ENCODE measurements around the gene ALKBH3.

The ALKBH3 gene

DNA sequence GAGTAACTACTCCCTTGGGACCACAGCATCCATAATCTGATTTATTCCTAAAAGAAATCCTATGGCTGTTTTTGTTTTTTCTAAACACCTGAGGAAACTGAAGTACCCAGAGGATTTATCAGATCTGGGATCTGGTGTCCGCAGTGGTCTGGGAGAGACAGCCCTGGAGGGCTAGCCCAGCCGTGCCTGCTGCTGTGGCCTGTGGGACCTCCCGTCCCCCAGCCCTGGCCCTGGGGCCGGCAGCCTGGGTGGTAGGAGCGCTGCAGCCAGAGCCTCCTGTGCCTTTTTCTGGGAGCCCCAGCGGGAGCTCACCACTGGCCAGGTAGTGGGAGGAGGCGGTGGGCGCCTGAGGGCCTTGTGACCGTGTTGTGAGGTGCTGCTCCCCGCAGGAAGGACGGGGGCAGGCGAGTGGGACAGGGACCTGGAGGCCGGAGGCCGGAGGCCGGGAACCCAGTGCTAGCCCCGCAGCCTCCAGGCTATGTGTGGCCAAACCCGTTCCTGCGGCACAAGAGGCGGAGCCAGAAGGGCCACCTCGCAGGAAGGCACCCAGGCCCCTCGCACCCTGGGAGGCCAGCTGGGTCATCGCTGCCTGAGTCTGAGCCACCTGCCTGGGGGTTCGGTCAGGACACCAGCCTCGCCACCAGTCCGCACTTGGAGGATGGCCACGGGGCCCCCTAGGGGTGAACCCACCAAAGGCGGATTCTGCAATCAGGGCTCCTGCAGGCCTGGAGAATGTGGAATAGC is 43.7 kb downstream of the ALKBH3 start:
- no peaks in the 10 kb centered on the region for H3K4me1 ChIP-seq (ENCODE audit: control insufficient read depth, low read depth, low read length)
- no peak for DNase-seq

DNA sequence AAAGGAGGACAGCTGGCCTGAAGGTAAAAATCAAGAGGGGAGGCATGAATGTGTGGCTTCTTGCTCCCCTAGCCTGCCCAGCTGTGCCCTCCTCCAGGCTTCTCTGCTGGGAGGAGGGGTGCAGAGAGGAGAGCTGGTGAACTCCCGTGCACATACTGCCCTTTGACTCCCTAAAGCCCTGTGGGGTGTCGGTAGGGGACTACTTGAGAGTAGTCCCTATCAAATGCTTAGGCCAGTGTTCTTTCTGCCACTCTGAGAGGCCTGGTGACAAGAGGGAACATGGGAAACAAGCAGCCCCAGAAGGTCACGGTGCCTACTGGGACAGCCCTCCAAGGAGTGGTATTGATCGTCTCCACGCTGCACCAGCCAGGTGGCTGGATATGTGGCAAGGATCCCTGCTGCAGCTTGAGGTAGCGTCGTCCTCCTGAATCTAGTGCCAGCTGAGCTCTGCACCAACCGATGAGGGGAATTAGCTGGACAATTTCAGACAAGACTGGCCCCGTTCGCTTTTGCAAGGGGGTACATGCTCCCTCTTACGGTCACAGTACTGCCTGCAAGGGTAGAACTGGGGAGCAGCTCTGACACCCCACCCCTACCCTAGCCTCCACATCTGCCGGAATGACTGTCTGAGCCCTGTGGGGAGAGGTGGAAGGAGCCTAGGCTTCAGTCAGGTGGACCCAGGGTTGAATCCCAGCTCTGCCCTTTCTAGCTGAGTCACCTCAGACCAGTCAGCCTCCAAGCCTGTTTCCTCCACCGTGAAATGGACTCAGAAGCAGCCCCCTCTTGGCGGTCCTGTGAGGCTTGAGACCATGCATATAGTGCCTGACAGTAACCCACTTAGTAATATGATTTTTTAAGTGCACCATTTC is 44.7 kb downstream of the ALKBH3 start:
- Histone ChIP-seq H3K9ac (ENCODE audit: low read length) (no peak overlapping the region), H2BK120ac (ENCODE audit: low read depth, low read length) (no peak overlapping the region), H3K27me3 (ENCODE audit: insufficient read depth, low read length, poor library complexity) (no peaks in the 10 kb centered on the region), H3K4me1 (ENCODE audit: control insufficient read depth, low read depth, low read length) (no peaks in the 10 kb centered on the region), H4K5ac (ENCODE audit: low read length) (no peak overlapping the region), H3K18ac (ENCODE audit: low read length) (no peak overlapping the region), H3K4me3 (ENCODE audit: low read length) (no peak overlapping the region), H3K27ac (ENCODE audit: low read depth, low read length) (no peak overlapping the region), H2BK15ac (replicated peaks; ENCODE audit: low read depth) (no peak overlapping the region), H3K4me2 (ENCODE audit: low read length) (no peak overlapping the region), H3K79me1 (ENCODE audit: low read length) (no peaks in the 10 kb centered on the region), H3K4ac (ENCODE audit: low read depth, low read length) (no peak overlapping the region), H2AK5ac (ENCODE audit: low read length) (no peak overlapping the region), H3K36me3 (ENCODE audit: control insufficient read depth, insufficient read depth, low read length) (no peaks in the 10 kb centered on the region), H4K8ac (ENCODE audit: low read depth, low read length) (no peak overlapping the region), H3K56ac (ENCODE audit: low read length) (peak overlapping the region; percentile 22), H3K79me2 (ENCODE audit: control insufficient read depth, insufficient read depth, low read length) (no peaks in the 10 kb centered on the region), H2BK5ac (ENCODE audit: low read length) (no peak overlapping the region), H3K23ac (ENCODE audit: low read length) (no peak overlapping the region)
- no peak for DNase-seq
- no CpG with 5 or more reads among the region's 14 CpGs for WGBS (ENCODE audit: extremely low coverage, insufficient coverage, low lambda C conversion rate)

More for the DNA sequence above, 43.7 kb downstream of the ALKBH3 start:
- Histone ChIP-seq H2BK15ac (replicated peaks; ENCODE audit: low read depth) (no peak overlapping the region), H3K56ac (ENCODE audit: low read length) (no peak overlapping the region), H3K4me3 (ENCODE audit: low read length) (no peak overlapping the region), H3K23ac (ENCODE audit: low read length) (no peak overlapping the region), H3K27ac (ENCODE audit: low read depth, low read length) (no peak overlapping the region), H3K79me1 (ENCODE audit: low read length) (no peaks in the 10 kb centered on the region), H2BK120ac (ENCODE audit: low read depth, low read length) (no peak overlapping the region), H3K36me3 (ENCODE audit: control insufficient read depth, insufficient read depth, low read length) (no peaks in the 10 kb centered on the region), H3K27me3 (ENCODE audit: insufficient read depth, low read length, poor library complexity) (no peaks in the 10 kb centered on the region), H4K8ac (ENCODE audit: low read depth, low read length) (no peak overlapping the region), H3K79me2 (ENCODE audit: control insufficient read depth, insufficient read depth, low read length) (no peaks in the 10 kb centered on the region), H3K18ac (ENCODE audit: low read length) (no peak overlapping the region), H4K5ac (ENCODE audit: low read length) (no peak overlapping the region), H3K4me2 (ENCODE audit: low read length) (no peak overlapping the region), H2BK5ac (ENCODE audit: low read length) (no peak overlapping the region), H2AK5ac (ENCODE audit: low read length) (no peak overlapping the region), H3K4ac (ENCODE audit: low read depth, low read length) (no peak overlapping the region), H3K9ac (ENCODE audit: low read length) (no peak overlapping the region)
- no CpG with 5 or more reads among the region's 27 CpGs for WGBS (ENCODE audit: extremely low coverage, insufficient coverage, low lambda C conversion rate)

DNA sequence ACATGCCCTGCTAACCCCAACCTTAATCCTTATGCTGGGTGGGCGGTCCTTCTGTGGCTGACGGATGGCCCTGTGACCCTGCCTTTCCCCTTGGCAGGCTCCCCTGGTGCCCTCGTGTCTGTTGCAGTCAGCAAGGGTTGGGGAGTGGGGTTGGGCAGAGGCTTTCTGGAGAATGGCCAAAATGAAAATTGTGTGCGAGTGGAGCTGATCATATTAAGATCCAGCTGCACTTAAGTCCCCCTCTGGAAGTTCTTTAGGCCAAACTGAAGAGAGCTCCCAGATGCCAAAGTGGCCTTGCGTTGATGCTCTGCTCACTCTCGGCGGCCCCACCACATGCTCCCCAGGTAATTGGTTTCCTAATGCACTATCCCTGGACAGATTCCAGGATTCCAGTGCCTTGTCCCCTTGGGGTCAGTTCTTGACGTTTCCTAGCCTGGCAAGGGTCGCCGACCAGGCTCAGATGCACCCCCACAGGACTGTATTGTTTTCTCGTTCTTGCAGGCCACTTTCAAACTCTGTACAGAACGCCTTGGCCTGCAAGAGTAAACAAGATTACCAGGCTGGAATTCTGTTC is 45.4 kb downstream of the ALKBH3 start:
- Histone ChIP-seq H3K23ac (ENCODE audit: low read length) (no peak overlapping the region), H2BK15ac (replicated peaks; ENCODE audit: low read depth) (no peak overlapping the region), H3K4ac (ENCODE audit: low read depth, low read length) (no peak overlapping the region), H3K56ac (ENCODE audit: low read length) (no peak overlapping the region), H3K4me3 (ENCODE audit: low read length) (no peak overlapping the region), H3K4me1 (ENCODE audit: control insufficient read depth, low read depth, low read length) (no peaks in the 10 kb centered on the region), H3K79me2 (ENCODE audit: control insufficient read depth, insufficient read depth, low read length) (no peaks in the 10 kb centered on the region), H2BK5ac (ENCODE audit: low read length) (no peak overlapping the region), H3K4me2 (ENCODE audit: low read length) (no peak overlapping the region), H3K18ac (ENCODE audit: low read length) (no peak overlapping the region), H3K27ac (ENCODE audit: low read depth, low read length) (no peak overlapping the region), H2BK120ac (ENCODE audit: low read depth, low read length) (no peak overlapping the region), H4K8ac (ENCODE audit: low read depth, low read length) (no peak overlapping the region), H3K27me3 (ENCODE audit: insufficient read depth, low read length, poor library complexity) (no peaks in the 10 kb centered on the region), H3K9ac (ENCODE audit: low read length) (no peak overlapping the region), H4K5ac (ENCODE audit: low read length) (no peak overlapping the region), H3K36me3 (ENCODE audit: control insufficient read depth, insufficient read depth, low read length) (no peaks in the 10 kb centered on the region), H3K79me1 (ENCODE audit: low read length) (no peaks in the 10 kb centered on the region), H2AK5ac (ENCODE audit: low read length) (no peak overlapping the region)
- no peak for DNase-seq
- no CpG with 5 or more reads among the region's 12 CpGs for WGBS (ENCODE audit: extremely low coverage, insufficient coverage, low lambda C conversion rate)

DNA sequence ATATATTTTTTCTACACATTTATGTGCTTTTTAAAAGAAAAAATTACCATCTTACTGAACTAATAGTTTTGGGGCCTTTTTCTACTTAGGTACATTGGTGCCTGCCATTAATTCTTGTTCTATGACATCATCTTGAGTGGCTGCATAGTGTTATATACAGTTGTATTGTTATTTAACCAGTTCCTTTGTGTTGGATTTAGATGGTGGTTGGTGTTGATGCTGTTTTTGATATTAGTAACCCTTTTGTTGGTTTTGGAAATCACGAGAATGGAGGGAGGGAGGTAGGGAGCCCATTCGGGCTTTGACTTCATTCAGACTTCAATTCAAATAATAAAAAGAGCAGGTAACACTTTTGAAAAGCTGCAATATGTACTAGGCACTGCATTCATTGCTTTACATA is 46.4 kb downstream of the ALKBH3 start:
- no peak overlapping the region for H2AK5ac ChIP-seq (ENCODE audit: low read length)
- DNase-seq, result no peak
- H3K27me3 ChIP-seq (ENCODE audit: insufficient read depth, low read length, poor library complexity), result no peaks in the 10 kb centered on the region
- H3K4me2 ChIP-seq (ENCODE audit: low read length), result no peak overlapping the region
- H3K4me3 ChIP-seq (ENCODE audit: low read length), result no peak overlapping the region
- H3K36me3 ChIP-seq (ENCODE audit: control insufficient read depth, insufficient read depth, low read length), result no peaks in the 10 kb centered on the region
- no CpG with 5 or more reads among the region's 2 CpGs for WGBS (ENCODE audit: extremely low coverage, insufficient coverage, low lambda C conversion rate)
- no peak overlapping the region for H3K18ac ChIP-seq (ENCODE audit: low read length)
- no peak overlapping the region for H4K5ac ChIP-seq (ENCODE audit: low read length)
- H2BK15ac ChIP-seq (replicated peaks; ENCODE audit: low read depth), result no peak overlapping the region
- H3K79me1 ChIP-seq (ENCODE audit: low read length), result no peaks in the 10 kb centered on the region
- H4K8ac ChIP-seq (ENCODE audit: low read depth, low read length), result no peak overlapping the region
- H3K27ac ChIP-seq (ENCODE audit: low read depth, low read length), result no peak overlapping the region
- no peak overlapping the region for H3K4ac ChIP-seq (ENCODE audit: low read depth, low read length)
- H2BK5ac ChIP-seq (ENCODE audit: low read length), result no peak overlapping the region
- H3K4me1 ChIP-seq (ENCODE audit: control insufficient read depth, low read depth, low read length), result no peaks in the 10 kb centered on the region
- no peak overlapping the region for H3K9ac ChIP-seq (ENCODE audit: low read length)
- no peak overlapping the region for H3K23ac ChIP-seq (ENCODE audit: low read length)
- H3K79me2 ChIP-seq (ENCODE audit: control insufficient read depth, insufficient read depth, low read length), result no peaks in the 10 kb centered on the region
- H3K56ac ChIP-seq (ENCODE audit: low read length), result no peak overlapping the region
- no peak overlapping the region for H2BK120ac ChIP-seq (ENCODE audit: low read depth, low read length)

DNA sequence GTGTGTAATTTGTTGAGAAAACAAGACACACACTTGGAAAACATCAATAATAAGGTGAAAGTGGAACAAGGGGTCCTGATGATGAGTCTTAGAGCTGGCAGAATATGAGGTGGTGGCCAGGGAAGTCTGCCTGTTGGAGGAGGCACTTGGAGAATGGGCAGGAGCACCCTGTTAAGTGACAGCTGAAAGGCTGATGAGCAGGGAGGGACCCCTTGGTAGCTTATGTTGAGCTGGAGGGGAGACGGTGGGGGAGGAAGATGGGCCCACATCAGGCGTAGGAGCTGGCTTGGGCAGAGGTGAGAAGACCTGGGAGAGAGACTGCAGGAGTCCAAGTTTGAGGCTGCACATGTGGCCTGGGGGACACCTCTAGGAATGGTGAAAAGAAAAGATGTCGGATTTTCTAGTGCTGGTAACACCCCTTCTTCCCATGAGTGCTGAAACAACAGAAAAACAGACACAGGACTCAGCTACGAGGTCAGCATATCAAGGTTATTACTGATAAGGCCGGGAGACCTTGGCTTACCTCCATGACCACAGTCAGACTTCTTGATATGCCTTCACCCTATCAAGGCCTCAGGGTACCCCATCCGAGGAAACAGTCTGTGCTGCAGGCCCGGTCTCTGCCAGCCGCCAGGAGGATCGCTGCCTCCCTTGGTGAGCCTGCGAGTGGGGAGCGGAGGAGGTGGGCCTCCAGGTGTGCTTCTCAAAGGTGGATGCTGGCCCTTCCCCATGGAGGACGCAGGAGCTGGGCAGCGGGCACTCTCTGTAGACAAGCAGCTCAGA is 47.5 kb downstream of the ALKBH3 start:
- H4K8ac ChIP-seq (ENCODE audit: low read depth, low read length), result no peak overlapping the region
- H2AK5ac ChIP-seq (ENCODE audit: low read length), result no peak overlapping the region
- H2BK120ac ChIP-seq (ENCODE audit: low read depth, low read length), result no peak overlapping the region
- H2BK5ac ChIP-seq (ENCODE audit: low read length), result no peak overlapping the region
- H3K27me3 ChIP-seq (ENCODE audit: insufficient read depth, low read length, poor library complexity), result no peaks in the 10 kb centered on the region
- no peak overlapping the region for H3K9ac ChIP-seq (ENCODE audit: low read length)
- no peaks in the 10 kb centered on the region for H3K79me2 ChIP-seq (ENCODE audit: control insufficient read depth, insufficient read depth, low read length)
- no peaks in the 10 kb centered on the region for H3K36me3 ChIP-seq (ENCODE audit: control insufficient read depth, insufficient read depth, low read length)
- no peaks in the 10 kb centered on the region for H3K4me1 ChIP-seq (ENCODE audit: control insufficient read depth, low read depth, low read length)
- H3K4ac ChIP-seq (ENCODE audit: low read depth, low read length), result no peak overlapping the region
- no peak overlapping the region for H3K4me2 ChIP-seq (ENCODE audit: low read length)
- no peak overlapping the region for H2BK15ac ChIP-seq (replicated peaks; ENCODE audit: low read depth)
- no peak overlapping the region for H3K56ac ChIP-seq (ENCODE audit: low read length)
- no CpG with 5 or more reads among the region's 13 CpGs for WGBS (ENCODE audit: extremely low coverage, insufficient coverage, low lambda C conversion rate)
- no peaks in the 10 kb centered on the region for H3K79me1 ChIP-seq (ENCODE audit: low read length)
- H3K18ac ChIP-seq (ENCODE audit: low read length), result no peak overlapping the region
- no peak overlapping the region for H3K4me3 ChIP-seq (ENCODE audit: low read length)
- no peak overlapping the region for H4K5ac ChIP-seq (ENCODE audit: low read length)
- no peak overlapping the region for H3K27ac ChIP-seq (ENCODE audit: low read depth, low read length)
- DNase-seq, result no peak
- H3K23ac ChIP-seq (ENCODE audit: low read length), result no peak overlapping the region

Measured in mesendoderm (in vitro differentiated cells).